ENCODE results near the gene ALKBH3.

Gene ALKBH3

GRCh38 chr11:43880640-43881159 is at the start of gene ALKBH3:
ALKBH3 (plus strand) TSS chr11:43880831; CDS start chr11:43882653, 1,822 bp downstream.
- Histone ChIP-seq H3K79me2 (ENCODE audit: insufficient read depth, low read length) (peaks cover 10% of the 10 kb centered on the region), H3K9ac (ENCODE audit: low read depth, low read length) (peak within 1 kb of the TSS; percentile 67), H4K20me1 (ENCODE audit: insufficient read depth, low read length) (no peaks in the 10 kb centered on the region), H2AFZ (ENCODE audit: low read depth, low read length) (peak within 1 kb of the TSS; percentile 94), H3K4me1 (ENCODE audit: insufficient read depth, low read length) (peaks cover 18% of the 10 kb centered on the region), H3K9me3 (ENCODE audit: insufficient read depth, low read length, severe bottlenecking) (no peaks in the 10 kb centered on the region), H3K4me2 (ENCODE audit: insufficient read depth, low read length) (peak within 1 kb of the TSS; percentile 85), H3K27me3 (ENCODE audit: insufficient read depth, low read length, poor library complexity) (no peaks in the 10 kb centered on the region), H3K27ac (ENCODE audit: low read length) (peak within 1 kb of the TSS; percentile 65), H3K36me3 (ENCODE audit: insufficient read depth, low read length) (0 out of 2 replicates have a peak, but pooled peaks cover 5% of the 10 kb centered on the region), H3K4me3 (ENCODE audit: low read depth in 1 of 2, low read length in 2 of 2) (peak within 1 kb of the TSS; percentile 69 to 89)
- ATAC-seq (ENCODE audit: insufficient read depth, low read depth): peak; percentile 97
- DNase-seq: peak; percentile 86
- TF ChIP-seq EZH2 (IDR thresholded peaks at IDR 0.05; ENCODE audit: borderline replicate concordance, low read depth, low read length, severe bottlenecking) (no peak), CTCF (IDR thresholded peaks at IDR 0.05; ENCODE audit: borderline replicate concordance, extremely low read depth, low read length, poor library complexity, severe bottlenecking) (no peak)

- Histone ChIP-seq H3K4me1 (ENCODE audit: insufficient read depth, low read length) (no peaks in the 10 kb centered on the region), H3K36me3 (ENCODE audit: insufficient read depth, low read length) (peaks cover 35% of the 10 kb centered on the region; the same call in 1 of the 2 replicates), H3K9me3 (ENCODE audit: insufficient read depth, low read length, severe bottlenecking) (no peaks in the 10 kb centered on the region), H3K27ac (ENCODE audit: low read length) (no peak overlapping the region), H3K27me3 (ENCODE audit: insufficient read depth, low read length, poor library complexity) (no peaks in the 10 kb centered on the region), H3K9ac (ENCODE audit: low read depth, low read length) (no peak overlapping the region), H3K4me2 (ENCODE audit: insufficient read depth, low read length) (no peak overlapping the region), H3K4me3 (ENCODE audit: low read depth in 1 of 2, low read length in 2 of 2) (no peak overlapping the region), H3K79me2 (ENCODE audit: insufficient read depth, low read length) (no peaks in the 10 kb centered on the region), H2AFZ (ENCODE audit: low read depth, low read length) (no peak overlapping the region), H4K20me1 (ENCODE audit: insufficient read depth, low read length) (no peaks in the 10 kb centered on the region)
- ATAC-seq (ENCODE audit: insufficient read depth, low read depth): peak; percentile 53; the same call in 2 of the 3 replicates
- no peak for DNase-seq
- TF ChIP-seq CTCF (IDR thresholded peaks at IDR 0.05; ENCODE audit: borderline replicate concordance, extremely low read depth, low read length, poor library complexity, severe bottlenecking): no peak
- no peak for TF ChIP-seq EZH2 (IDR thresholded peaks at IDR 0.05; ENCODE audit: borderline replicate concordance, low read depth, low read length, severe bottlenecking)
Observed at GRCh38 chr11:43830928-43831440, 49.6 kb upstream of the ALKBH3 start.

- Histone ChIP-seq H3K4me1 (ENCODE audit: insufficient read depth, low read length) (no peaks in the 10 kb centered on the region), H3K36me3 (ENCODE audit: insufficient read depth, low read length) (peaks cover 32% of the 10 kb centered on the region; the same call in 1 of the 2 replicates), H3K4me2 (ENCODE audit: insufficient read depth, low read length) (no peak overlapping the region), H2AFZ (ENCODE audit: low read depth, low read length) (no peak overlapping the region), H3K27me3 (ENCODE audit: insufficient read depth, low read length, poor library complexity) (no peaks in the 10 kb centered on the region), H3K27ac (ENCODE audit: low read length) (no peak overlapping the region), H3K9ac (ENCODE audit: low read depth, low read length) (no peak overlapping the region), H3K79me2 (ENCODE audit: insufficient read depth, low read length) (no peaks in the 10 kb centered on the region), H3K9me3 (ENCODE audit: insufficient read depth, low read length, severe bottlenecking) (no peaks in the 10 kb centered on the region), H4K20me1 (ENCODE audit: insufficient read depth, low read length) (no peaks in the 10 kb centered on the region), H3K4me3 (ENCODE audit: low read depth in 1 of 2, low read length in 2 of 2) (no peak overlapping the region)
- no peak for DNase-seq
- ATAC-seq (ENCODE audit: insufficient read depth, low read depth): no peak
- TF ChIP-seq CTCF (IDR thresholded peaks at IDR 0.05; ENCODE audit: borderline replicate concordance, extremely low read depth, low read length, poor library complexity, severe bottlenecking) (no peak), EZH2 (IDR thresholded peaks at IDR 0.05; ENCODE audit: borderline replicate concordance, low read depth, low read length, severe bottlenecking) (no peak)
Observed at GRCh38 chr11:43832536-43832935, 48.1 kb upstream of the ALKBH3 start.

All from DND-41 (cell line).